ENCODE results near the gene FBLN1.

DNA sequence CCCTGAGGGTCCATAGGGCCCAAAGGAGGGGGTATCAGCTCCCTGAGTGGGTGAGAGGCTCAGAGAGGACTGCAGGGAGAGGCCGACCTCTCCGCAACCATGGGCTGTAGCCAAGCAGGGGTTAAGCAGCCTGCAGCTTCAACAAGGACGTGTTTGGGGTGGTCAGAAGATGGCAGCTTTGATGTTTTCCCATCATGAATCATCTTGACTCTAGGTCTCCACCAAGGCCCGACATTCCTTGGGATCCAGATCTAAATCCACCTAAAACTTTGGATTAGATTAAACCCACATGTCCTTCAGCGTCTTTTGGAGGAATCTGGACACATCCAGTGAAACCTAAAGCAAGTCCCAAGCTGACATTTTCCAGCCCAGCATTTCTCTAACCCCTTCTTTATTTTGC, 19.8 kb downstream of the FBLN1 start:
- TF ChIP-seq, protein P1, sequence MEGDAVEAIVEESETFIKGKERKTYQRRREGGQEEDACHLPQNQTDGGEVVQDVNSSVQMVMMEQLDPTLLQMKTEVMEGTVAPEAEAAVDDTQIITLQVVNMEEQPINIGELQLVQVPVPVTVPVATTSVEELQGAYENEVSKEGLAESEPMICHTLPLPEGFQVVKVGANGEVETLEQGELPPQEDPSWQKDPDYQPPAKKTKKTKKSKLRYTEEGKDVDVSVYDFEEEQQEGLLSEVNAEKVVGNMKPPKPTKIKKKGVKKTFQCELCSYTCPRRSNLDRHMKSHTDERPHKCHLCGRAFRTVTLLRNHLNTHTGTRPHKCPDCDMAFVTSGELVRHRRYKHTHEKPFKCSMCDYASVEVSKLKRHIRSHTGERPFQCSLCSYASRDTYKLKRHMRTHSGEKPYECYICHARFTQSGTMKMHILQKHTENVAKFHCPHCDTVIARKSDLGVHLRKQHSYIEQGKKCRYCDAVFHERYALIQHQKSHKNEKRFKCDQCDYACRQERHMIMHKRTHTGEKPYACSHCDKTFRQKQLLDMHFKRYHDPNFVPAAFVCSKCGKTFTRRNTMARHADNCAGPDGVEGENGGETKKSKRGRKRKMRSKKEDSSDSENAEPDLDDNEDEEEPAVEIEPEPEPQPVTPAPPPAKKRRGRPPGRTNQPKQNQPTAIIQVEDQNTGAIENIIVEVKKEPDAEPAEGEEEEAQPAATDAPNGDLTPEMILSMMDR (conservative IDR thresholded peaks at IDR 0.05): no peak
- TF ChIP-seq EZH2 (IDR thresholded peaks at IDR 0.05; ENCODE audit: low read depth): no peak

All from PC-9 (cell line).